RWPE2 (cell line): ENCODE results near the gene CENPP.

Experiments
- ATAC-seq: fragments of 200-7000 bp; cut with Tn5 transposase; 3 replicates; pipeline ENCODE4 v1.9.1; 2021; ENCODE audit warnings: low read depth
- DNase-seq: peaks from one replicate; pipeline ENCODE4 v3.0.0-alpha.2; 2020; ENCODE audit warnings: low spot score
- H3K27ac ChIP-seq: fragments of 450-650 bp; 2 replicates; pipeline ENCODE4 v1.5.1; 2017; ENCODE audit warnings: mild to moderate bottlenecking; ENCODE audit not compliant: poor library complexity, severe bottlenecking
- H3K27me3 ChIP-seq: fragments of 250-450 bp; sonication (Bioruptor Pico); 2 replicates; pipeline ENCODE4 v1.5.1; 2021; ENCODE audit warnings: mild to moderate bottlenecking, moderate library complexity; ENCODE audit not compliant: insufficient read depth, poor library complexity, severe bottlenecking
- H3K36me3 ChIP-seq: fragments of 250-450 bp; sonication (Bioruptor Pico); 2 replicates; pipeline ENCODE4 v1.5.1; 2020; ENCODE audit warnings: low read depth, mild to moderate bottlenecking, moderate library complexity
- H3K4me1 ChIP-seq: fragments of 250-450 bp; sonication (Bioruptor Pico); 2 replicates; pipeline ENCODE4 v1.5.1; 2021; ENCODE audit warnings: mild to moderate bottlenecking, moderate library complexity; ENCODE audit not compliant: insufficient read depth, poor library complexity, severe bottlenecking
- H3K4me3 ChIP-seq: fragments of 250-450 bp; sonication (Bioruptor Pico); 2 replicates; pipeline ENCODE4 v1.5.1; 2021; ENCODE audit warnings: mild to moderate bottlenecking, moderate library complexity; ENCODE audit not compliant: severe bottlenecking
- H3K9me3 ChIP-seq: fragments of 250-450 bp; sonication (Bioruptor Pico); 2 replicates; pipeline ENCODE4 v1.5.1; 2021; ENCODE audit warnings: mild to moderate bottlenecking, moderate library complexity; ENCODE audit not compliant: severe bottlenecking
- CTCF ChIP-seq: fragments of 450-650 bp; IDR thresholded peaks from one replicate; pipeline ENCODE4 v1.5.1; 2017; ENCODE audit warnings: mild to moderate bottlenecking, moderate library complexity; ENCODE audit not compliant: poor library complexity, severe bottlenecking

The CENPP gene

GRCh38 chr9:92360083-92360482 lies 34.3 kb downstream of the CENPP start:
- Histone ChIP-seq H3K9me3 (no peaks in the 10 kb centered on the region), H3K36me3 (no peaks in the 10 kb centered on the region), H3K27ac (no peak overlapping the region), H3K4me3 (no peak overlapping the region), H3K27me3 (no peaks in the 10 kb centered on the region), H3K4me1 (no peaks in the 10 kb centered on the region)
- DNase-seq (no peak), ATAC-seq (no peak)
- TF ChIP-seq CTCF, result no peak

- Histone ChIP-seq H3K27me3 (no peaks in the 10 kb centered on the region), H3K4me1 (no peaks in the 10 kb centered on the region), H3K4me3 (no peak overlapping the region), H3K9me3 (peaks cover 8% of the 10 kb centered on the region), H3K36me3 (peaks cover 5% of the 10 kb centered on the region; the same call in 1 of the 2 replicates), H3K27ac (no peak overlapping the region)
- DNase-seq (no peak), ATAC-seq (no peak)
- TF ChIP-seq CTCF, result no peak
These were observed 43.3 kb downstream of the CENPP start for GRCh38 chr9:92369075-92369474.

- H3K4me3 ChIP-seq, result no peak overlapping the region
- peaks cover 12% of the 10 kb centered on the region for H3K9me3 ChIP-seq
- H3K4me1 ChIP-seq, result no peaks in the 10 kb centered on the region
- no peak for DNase-seq
- no peak for ATAC-seq
- no peaks in the 10 kb centered on the region for H3K27me3 ChIP-seq
- H3K27ac ChIP-seq, result no peak overlapping the region
- TF ChIP-seq CTCF, result no peak
- H3K36me3 ChIP-seq, result no peaks in the 10 kb centered on the region
These were observed 47.4 kb downstream of the CENPP start for GRCh38 chr9:92373167-92373566.

GRCh38 chr9:92377876-92378275 lies 52.1 kb downstream of the CENPP start:
- H3K4me3 ChIP-seq, result no peak overlapping the region
- DNase-seq, result no peak
- ATAC-seq, result no peak
- peaks cover 8% of the 10 kb centered on the region for H3K9me3 ChIP-seq
- H3K36me3 ChIP-seq, result no peaks in the 10 kb centered on the region
- TF ChIP-seq CTCF, result no peak
- H3K4me1 ChIP-seq, result no peaks in the 10 kb centered on the region
- no peaks in the 10 kb centered on the region for H3K27me3 ChIP-seq
- no peak overlapping the region for H3K27ac ChIP-seq

GRCh38 chr9:92378865-92379560 lies 53.3 kb downstream of the CENPP start:
- ATAC-seq, result no peak
- no peak for DNase-seq
- H3K4me1 ChIP-seq, result peaks cover 4% of the 10 kb centered on the region
- no peaks in the 10 kb centered on the region for H3K36me3 ChIP-seq
- no peaks in the 10 kb centered on the region for H3K27me3 ChIP-seq
- no peak overlapping the region for H3K27ac ChIP-seq
- no peak overlapping the region for H3K4me3 ChIP-seq
- H3K9me3 ChIP-seq, result peaks cover 4% of the 10 kb centered on the region
- TF ChIP-seq CTCF, result no peak
